ENCODE data around the gene TRO.

TRO gene

DNA sequence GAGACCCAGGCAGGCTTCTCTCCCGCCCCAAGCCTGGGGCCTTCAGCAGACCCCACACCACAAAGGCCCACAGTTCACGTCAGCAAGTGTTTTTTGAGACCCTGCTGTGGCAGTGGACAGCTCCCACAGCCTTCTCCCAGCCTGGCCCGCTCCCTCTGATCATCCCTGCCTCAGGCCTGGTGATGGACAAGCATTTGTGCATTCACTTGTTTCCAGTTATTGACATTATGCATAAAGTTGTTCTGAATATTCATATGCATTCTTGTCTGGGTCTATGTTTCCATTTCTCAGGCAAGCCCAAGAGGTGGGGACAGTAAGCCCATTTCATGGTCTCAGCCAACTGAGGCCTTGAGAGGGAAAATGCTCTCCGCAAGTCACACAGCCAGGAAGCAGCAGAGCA is 14.7 kb downstream of the TRO start:
- no peak overlapping the region for H2AFZ ChIP-seq (ENCODE audit: low read depth)
- no peak overlapping the region for H3K27ac ChIP-seq
- no peak overlapping the region for H3K9ac ChIP-seq
- no peaks in the 10 kb centered on the region for H4K20me1 ChIP-seq (ENCODE audit: insufficient read depth)
- H3K4me2 ChIP-seq: no peak overlapping the region
- H3K4me3 ChIP-seq (IDR thresholded peaks at IDR 0.05; ENCODE audit: insufficient read depth, low read depth, low read length): no peak overlapping the region
- no peaks in the 10 kb centered on the region for H3K4me1 ChIP-seq (ENCODE audit: low read depth, poor library complexity, severe bottlenecking)
- TF ChIP-seq, protein P1, sequence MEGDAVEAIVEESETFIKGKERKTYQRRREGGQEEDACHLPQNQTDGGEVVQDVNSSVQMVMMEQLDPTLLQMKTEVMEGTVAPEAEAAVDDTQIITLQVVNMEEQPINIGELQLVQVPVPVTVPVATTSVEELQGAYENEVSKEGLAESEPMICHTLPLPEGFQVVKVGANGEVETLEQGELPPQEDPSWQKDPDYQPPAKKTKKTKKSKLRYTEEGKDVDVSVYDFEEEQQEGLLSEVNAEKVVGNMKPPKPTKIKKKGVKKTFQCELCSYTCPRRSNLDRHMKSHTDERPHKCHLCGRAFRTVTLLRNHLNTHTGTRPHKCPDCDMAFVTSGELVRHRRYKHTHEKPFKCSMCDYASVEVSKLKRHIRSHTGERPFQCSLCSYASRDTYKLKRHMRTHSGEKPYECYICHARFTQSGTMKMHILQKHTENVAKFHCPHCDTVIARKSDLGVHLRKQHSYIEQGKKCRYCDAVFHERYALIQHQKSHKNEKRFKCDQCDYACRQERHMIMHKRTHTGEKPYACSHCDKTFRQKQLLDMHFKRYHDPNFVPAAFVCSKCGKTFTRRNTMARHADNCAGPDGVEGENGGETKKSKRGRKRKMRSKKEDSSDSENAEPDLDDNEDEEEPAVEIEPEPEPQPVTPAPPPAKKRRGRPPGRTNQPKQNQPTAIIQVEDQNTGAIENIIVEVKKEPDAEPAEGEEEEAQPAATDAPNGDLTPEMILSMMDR (conservative IDR thresholded peaks at IDR 0.05; ENCODE audit: low read depth, low read length): no peak
- no peaks in the 10 kb centered on the region for H3K79me2 ChIP-seq (ENCODE audit: insufficient read depth, low read depth)
- no peaks in the 10 kb centered on the region for H3K36me3 ChIP-seq (ENCODE audit: insufficient read depth)
- H3K27me3 ChIP-seq (ENCODE audit: insufficient read depth, low read depth): no peaks in the 10 kb centered on the region

DNA sequence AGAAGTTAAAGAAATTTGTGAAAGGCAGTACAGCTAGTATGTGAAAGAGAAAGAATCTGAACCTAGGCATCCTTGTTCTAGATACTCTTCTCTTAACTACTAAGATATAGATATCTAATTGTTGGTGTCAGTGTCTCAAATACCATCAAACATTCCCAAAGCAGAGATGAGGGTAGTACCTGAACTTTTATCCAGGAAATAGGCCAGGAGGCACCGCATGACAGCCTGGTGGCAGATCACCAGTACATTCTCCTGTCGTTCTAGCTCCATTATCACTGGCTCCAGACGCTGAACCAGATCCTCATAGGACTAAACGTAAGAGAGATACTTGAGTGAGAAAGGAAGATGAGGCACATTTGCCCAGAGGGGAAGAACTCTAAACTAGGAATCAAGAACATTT is 16.8 kb downstream of the TRO start:
- H4K20me1 ChIP-seq (ENCODE audit: insufficient read depth): no peaks in the 10 kb centered on the region
- no peaks in the 10 kb centered on the region for H3K36me3 ChIP-seq (ENCODE audit: insufficient read depth)
- H3K79me2 ChIP-seq (ENCODE audit: insufficient read depth, low read depth): no peaks in the 10 kb centered on the region
- no peak overlapping the region for H2AFZ ChIP-seq (ENCODE audit: low read depth)
- TF ChIP-seq, protein P1 (conservative IDR thresholded peaks at IDR 0.05; ENCODE audit: low read depth, low read length): no peak
- no peaks in the 10 kb centered on the region for H3K27me3 ChIP-seq (ENCODE audit: insufficient read depth, low read depth)
- H3K4me2 ChIP-seq: no peak overlapping the region
- no peaks in the 10 kb centered on the region for H3K4me1 ChIP-seq (ENCODE audit: low read depth, poor library complexity, severe bottlenecking)
- no peak overlapping the region for H3K27ac ChIP-seq
- no peak overlapping the region for H3K4me3 ChIP-seq (IDR thresholded peaks at IDR 0.05; ENCODE audit: insufficient read depth, low read depth, low read length)
- no peak overlapping the region for H3K9ac ChIP-seq

- Histone ChIP-seq H3K36me3 (ENCODE audit: insufficient read depth) (no peaks in the 10 kb centered on the region), H3K27me3 (ENCODE audit: insufficient read depth, low read depth) (no peaks in the 10 kb centered on the region), H3K27ac (no peak overlapping the region), H3K79me2 (ENCODE audit: insufficient read depth, low read depth) (no peaks in the 10 kb centered on the region), H3K4me1 (ENCODE audit: low read depth, poor library complexity, severe bottlenecking) (no peaks in the 10 kb centered on the region), H3K4me3 (IDR thresholded peaks at IDR 0.05; ENCODE audit: insufficient read depth, low read depth, low read length) (no peak overlapping the region), H3K4me2 (no peak overlapping the region), H4K20me1 (ENCODE audit: insufficient read depth) (no peaks in the 10 kb centered on the region), H3K9ac (no peak overlapping the region), H2AFZ (ENCODE audit: low read depth) (no peak overlapping the region)
- TF ChIP-seq, protein P1 (conservative IDR thresholded peaks at IDR 0.05; ENCODE audit: low read depth, low read length): no peak
Measured at GRCh38 chrX:54944816-54945215, 24.2 kb downstream of the TRO start.

DNA sequence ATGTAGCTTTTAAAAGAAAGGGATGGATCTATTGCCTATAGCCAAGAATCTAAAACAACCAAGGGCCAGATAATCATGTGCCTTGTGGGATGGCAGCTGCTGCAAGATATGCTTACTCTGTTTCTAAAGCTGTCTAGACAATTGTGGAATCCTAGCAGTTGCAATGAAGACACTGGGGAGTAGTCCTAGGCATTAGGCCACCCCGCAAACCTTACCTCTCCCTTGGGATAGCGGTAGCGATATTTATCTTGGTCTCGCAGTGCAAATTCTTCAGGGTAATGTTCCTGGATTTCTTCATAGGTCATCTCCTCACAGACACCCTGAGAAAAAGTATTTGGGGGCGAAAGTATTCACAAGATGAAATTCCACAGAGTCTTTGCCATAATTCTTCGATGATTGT is 24.6 kb downstream of the TRO start:
- TF ChIP-seq, protein P1 (conservative IDR thresholded peaks at IDR 0.05; ENCODE audit: low read depth, low read length): no peak
- no peak overlapping the region for H3K4me2 ChIP-seq
- H3K36me3 ChIP-seq (ENCODE audit: insufficient read depth): no peaks in the 10 kb centered on the region
- no peaks in the 10 kb centered on the region for H3K4me1 ChIP-seq (ENCODE audit: low read depth, poor library complexity, severe bottlenecking)
- H3K4me3 ChIP-seq (IDR thresholded peaks at IDR 0.05; ENCODE audit: insufficient read depth, low read depth, low read length): no peak overlapping the region
- H3K27me3 ChIP-seq (ENCODE audit: insufficient read depth, low read depth): no peaks in the 10 kb centered on the region
- no peak overlapping the region for H3K27ac ChIP-seq
- H3K79me2 ChIP-seq (ENCODE audit: insufficient read depth, low read depth): no peaks in the 10 kb centered on the region
- H4K20me1 ChIP-seq (ENCODE audit: insufficient read depth): no peaks in the 10 kb centered on the region
- H3K9ac ChIP-seq: no peak overlapping the region
- no peak overlapping the region for H2AFZ ChIP-seq (ENCODE audit: low read depth)

All from KMS-11 (cell line).